HepG2 (cell line): Measurements from ENCODE around the gene ZNF394.

Source experiments
- HCFC1 ChIP-seq: fragments of 150-350 bp; IDR thresholded peaks from 2 replicates; pipeline ENCODE4 v1.6.1; 2014; ENCODE audit warnings: low read depth, low read length
- HNRNPH1 ChIP-seq: fragments of 200-400 bp; formaldehyde crosslinking; optimal IDR thresholded peaks from 2 replicates; pipeline ENCODE3; 2017; ENCODE audit warnings: mild to moderate bottlenecking, low read depth, low read length
- HNRNPUL1 ChIP-seq: fragments of 200-400 bp; formaldehyde crosslinking; IDR thresholded peaks from 2 replicates; pipeline ENCODE4 v1.6.1; 2017; ENCODE audit warnings: low read depth, mild to moderate bottlenecking, low read length, moderate library complexity
- HOXA9 ChIP-seq: sonication (generic); formaldehyde crosslinking; IDR thresholded peaks from 2 replicates; pipeline ENCODE4 v1.8.1; 2022; ENCODE audit warnings: missing genetic modification reagents, mild to moderate bottlenecking, moderate library complexity, borderline replicate concordance
- MXI1 ChIP-seq: IDR thresholded peaks from 3 replicates; pipeline ENCODE4 v1.6.1; 2012; ENCODE audit warnings: low read depth, low read length, inconsistent platforms, borderline replicate concordance
- SETDB1 ChIP-seq: sonication (generic); formaldehyde crosslinking; IDR thresholded peaks from 2 replicates; pipeline ENCODE4 v1.5.1; 2020; ENCODE audit warnings: missing genetic modification reagents, mild to moderate bottlenecking, borderline replicate concordance
- SRSF9 ChIP-seq: fragments of 200-400 bp; formaldehyde crosslinking; IDR thresholded peaks from 2 replicates; pipeline ENCODE4 v1.6.1; 2018; ENCODE audit warnings: borderline replicate concordance, mild to moderate bottlenecking, low read depth, low read length; ENCODE audit not compliant: insufficient read depth, poor library complexity, severe bottlenecking
- ZSCAN29 ChIP-seq: sonication (generic); formaldehyde crosslinking; conservative IDR thresholded peaks from 2 replicates; pipeline ENCODE4 v1.4.0; 2020; ENCODE audit warnings: mild to moderate bottlenecking, missing genetic modification reagents
- TF ChIP-seq, protein P1 (sequence below): sonication (generic); formaldehyde crosslinking; IDR thresholded peaks from 2 replicates; pipeline ENCODE4 v1.4.0; 2020; ENCODE audit warnings: missing genetic modification reagents
- TF ChIP-seq, protein P2 (sequence below): sonication (generic); formaldehyde crosslinking; IDR thresholded peaks from 2 replicates; pipeline ENCODE4 v1.5.0; 2020; ENCODE audit warnings: mild to moderate bottlenecking, missing genetic modification reagents, moderate library complexity

DNA sequence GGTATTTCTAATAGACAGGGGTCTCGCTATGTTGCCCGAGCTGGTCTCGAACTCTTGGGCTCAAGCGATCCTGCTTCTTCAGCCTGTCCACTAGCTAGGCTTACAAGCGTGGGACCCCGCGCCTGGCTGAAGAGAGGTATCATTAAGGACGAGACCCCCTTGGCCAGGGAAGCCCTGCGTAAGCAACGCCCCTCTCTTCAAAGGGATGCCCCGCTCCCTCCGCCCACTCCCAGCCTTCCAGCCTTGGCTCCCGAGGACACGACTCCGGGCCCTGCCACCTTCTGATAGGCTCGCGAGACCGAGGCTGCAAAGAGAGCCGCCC, 4.2 kb upstream of the ZNF394 start:
- no peak for TF ChIP-seq SRSF9
- no peak for TF ChIP-seq HNRNPUL1
- no peak for TF ChIP-seq SETDB1 (CRISPR knock-in tag)
- TF ChIP-seq, protein P1, sequence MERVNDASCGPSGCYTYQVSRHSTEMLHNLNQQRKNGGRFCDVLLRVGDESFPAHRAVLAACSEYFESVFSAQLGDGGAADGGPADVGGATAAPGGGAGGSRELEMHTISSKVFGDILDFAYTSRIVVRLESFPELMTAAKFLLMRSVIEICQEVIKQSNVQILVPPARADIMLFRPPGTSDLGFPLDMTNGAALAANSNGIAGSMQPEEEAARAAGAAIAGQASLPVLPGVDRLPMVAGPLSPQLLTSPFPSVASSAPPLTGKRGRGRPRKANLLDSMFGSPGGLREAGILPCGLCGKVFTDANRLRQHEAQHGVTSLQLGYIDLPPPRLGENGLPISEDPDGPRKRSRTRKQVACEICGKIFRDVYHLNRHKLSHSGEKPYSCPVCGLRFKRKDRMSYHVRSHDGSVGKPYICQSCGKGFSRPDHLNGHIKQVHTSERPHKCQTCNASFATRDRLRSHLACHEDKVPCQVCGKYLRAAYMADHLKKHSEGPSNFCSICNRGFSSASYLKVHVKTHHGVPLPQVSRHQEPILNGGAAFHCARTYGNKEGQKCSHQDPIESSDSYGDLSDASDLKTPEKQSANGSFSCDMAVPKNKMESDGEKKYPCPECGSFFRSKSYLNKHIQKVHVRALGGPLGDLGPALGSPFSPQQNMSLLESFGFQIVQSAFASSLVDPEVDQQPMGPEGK (CRISPR knock-in tag), result no peak
- no peak for TF ChIP-seq HNRNPH1
- no peak for TF ChIP-seq ZSCAN29 (CRISPR knock-in tag)
- no peak for TF ChIP-seq HOXA9 (CRISPR knock-in tag)
- TF ChIP-seq, protein P2, sequence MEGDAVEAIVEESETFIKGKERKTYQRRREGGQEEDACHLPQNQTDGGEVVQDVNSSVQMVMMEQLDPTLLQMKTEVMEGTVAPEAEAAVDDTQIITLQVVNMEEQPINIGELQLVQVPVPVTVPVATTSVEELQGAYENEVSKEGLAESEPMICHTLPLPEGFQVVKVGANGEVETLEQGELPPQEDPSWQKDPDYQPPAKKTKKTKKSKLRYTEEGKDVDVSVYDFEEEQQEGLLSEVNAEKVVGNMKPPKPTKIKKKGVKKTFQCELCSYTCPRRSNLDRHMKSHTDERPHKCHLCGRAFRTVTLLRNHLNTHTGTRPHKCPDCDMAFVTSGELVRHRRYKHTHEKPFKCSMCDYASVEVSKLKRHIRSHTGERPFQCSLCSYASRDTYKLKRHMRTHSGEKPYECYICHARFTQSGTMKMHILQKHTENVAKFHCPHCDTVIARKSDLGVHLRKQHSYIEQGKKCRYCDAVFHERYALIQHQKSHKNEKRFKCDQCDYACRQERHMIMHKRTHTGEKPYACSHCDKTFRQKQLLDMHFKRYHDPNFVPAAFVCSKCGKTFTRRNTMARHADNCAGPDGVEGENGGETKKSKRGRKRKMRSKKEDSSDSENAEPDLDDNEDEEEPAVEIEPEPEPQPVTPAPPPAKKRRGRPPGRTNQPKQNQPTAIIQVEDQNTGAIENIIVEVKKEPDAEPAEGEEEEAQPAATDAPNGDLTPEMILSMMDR, result 0 out of 2 replicates have a peak, but pooled peaks have one; percentile 13
- TF ChIP-seq MXI1, result peak; percentile 47; the same call in 1 of the 3 replicates
- no peak for TF ChIP-seq HCFC1
